ENCODE measurements around the gene IQCF5. TPM values are rescaled to one million over a fixed set of nuclear protein-coding genes. Genes with fewer than 3 reads are reported as not detected.

Gene IQCF5
- total RNA-seq, 4 donors from 2014 or later, result not detected

DNA sequence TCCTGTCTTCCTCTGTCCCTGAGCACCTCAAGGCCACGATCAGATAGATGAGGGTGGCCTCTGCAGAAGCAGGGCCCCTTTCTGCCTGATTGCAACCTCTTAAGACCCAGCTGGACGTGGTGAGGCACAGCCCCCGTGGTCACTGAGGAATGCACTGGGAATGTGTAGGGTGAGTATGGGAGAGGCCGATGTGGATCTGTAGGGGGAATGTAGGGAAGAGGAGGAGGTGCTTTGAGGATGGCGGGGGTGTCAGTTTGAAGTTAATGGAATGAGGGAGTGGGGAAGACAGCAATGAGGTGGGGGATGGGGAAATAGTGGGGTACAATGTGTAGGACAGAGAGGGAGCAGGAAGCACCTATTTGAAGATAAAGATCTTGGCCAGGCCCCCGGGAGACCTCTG, 785 bp upstream of the IQCF5 start:
- no peak for TF ChIP-seq CTCF (IDR thresholded peaks at IDR 0.05; ENCODE audit: low read depth)

GRCh38 chr3:51874889-51875288, 512 bp downstream of the IQCF5 start:
- TF ChIP-seq CTCF (IDR thresholded peaks at IDR 0.05; ENCODE audit: low read depth), result no peak

- TF ChIP-seq CTCF (IDR thresholded peaks at IDR 0.05; ENCODE audit: low read depth), result no peak
Observed at GRCh38 chr3:51874411-51874810, 990 bp downstream of the IQCF5 start.

DNA sequence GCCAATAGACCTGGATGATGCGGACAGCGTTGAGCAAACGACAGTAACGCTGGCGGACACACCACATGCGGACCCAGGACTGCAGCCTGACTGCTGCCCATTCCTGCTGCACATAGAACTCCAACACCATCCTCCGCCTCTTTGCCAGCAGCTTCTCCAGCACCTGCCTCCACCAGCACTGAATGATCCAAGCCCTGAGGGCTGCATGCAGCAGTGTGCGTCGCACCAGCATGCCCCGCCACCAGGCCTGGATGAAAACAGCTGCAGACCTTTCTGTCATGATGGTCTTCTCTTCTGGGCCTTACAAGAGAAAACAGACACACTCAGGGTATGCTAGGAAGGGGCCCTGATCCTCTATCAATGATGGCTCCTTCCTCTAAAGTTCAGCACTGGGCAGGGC, 1.5 kb downstream of the IQCF5 start:
- TF ChIP-seq CTCF (IDR thresholded peaks at IDR 0.05; ENCODE audit: low read depth), result no peak

DNA sequence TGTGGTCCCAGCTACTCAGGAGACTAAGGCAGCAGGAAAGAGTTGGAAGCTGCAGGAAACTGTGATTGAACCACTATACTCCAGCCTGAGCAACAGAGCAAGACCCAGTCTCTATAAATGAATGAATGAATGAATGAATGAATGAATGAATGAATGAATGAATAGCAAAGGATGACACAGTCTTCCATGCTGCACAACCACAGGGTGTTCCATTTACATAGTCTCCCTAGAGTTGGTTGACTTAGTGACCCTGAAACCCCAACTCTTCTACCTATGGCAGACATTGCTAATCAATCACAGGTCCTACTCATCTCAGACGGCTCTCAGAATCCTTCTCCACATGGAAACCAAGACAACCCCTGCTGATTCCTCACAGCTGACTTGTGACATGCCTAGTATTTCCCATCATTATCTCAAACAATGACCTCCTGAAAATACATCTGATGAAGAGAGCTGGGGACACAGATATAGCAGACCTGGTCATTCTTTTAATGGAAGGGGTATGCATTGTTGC, 2.1 kb downstream of the IQCF5 start:
- TF ChIP-seq CTCF (IDR thresholded peaks at IDR 0.05; ENCODE audit: low read depth), result no peak

- no peak for TF ChIP-seq CTCF (IDR thresholded peaks at IDR 0.05; ENCODE audit: low read depth)
Observed at GRCh38 chr3:51869304-51869703, 6.1 kb downstream of the IQCF5 start.

DNA sequence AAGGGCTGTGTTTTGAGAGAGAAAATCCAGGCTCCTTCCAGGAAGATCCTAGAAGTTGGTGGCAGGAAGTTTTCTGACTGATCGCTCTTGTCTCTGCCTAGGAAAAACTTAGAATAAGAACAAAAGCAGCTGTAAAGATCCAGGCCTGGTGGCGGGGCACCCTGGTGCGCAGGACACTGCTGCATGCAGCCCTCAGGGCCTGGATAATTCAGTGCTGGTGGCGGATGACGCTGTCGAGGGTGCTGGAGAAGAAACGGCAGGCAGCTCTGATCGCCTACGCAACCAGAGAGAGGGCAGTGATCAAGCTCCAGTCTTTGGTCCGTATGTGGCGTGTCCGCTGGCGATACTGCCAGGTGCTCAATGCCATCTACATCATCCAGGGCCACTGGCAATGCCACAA, 12.5 kb downstream of the IQCF5 start:
- no peak for TF ChIP-seq CTCF (IDR thresholded peaks at IDR 0.05; ENCODE audit: low read depth)

All from subcutaneous adipose tissue (tissue), 4 donors.